A549 (cell line): ENCODE results near the gene COL26A1. TPM values are rescaled to one million over a fixed set of nuclear protein-coding genes. Genes with fewer than 3 reads are reported as not detected.

Experiments
- ATAC-seq, 2 experiments: fragments of 200-7000 bp in 1 of 2; fragments of >200 bp in 1 of 2; cut with Nextera tagmentation in 1 of 2; cut with Tn5 transposase in 1 of 2; 3 replicates each; pipeline versions ENCODE4 v1.8.0 to v1.9.1; 2018 to 2020; ENCODE audit warnings: mild to moderate bottlenecking in 1 of 2, moderate library complexity in 1 of 2
- CTCF ChIA-PET: fragments of 300-600 bp; sonication (Branson Sonifier 250); formaldehyde crosslinking; extraction: SDS; loops from one replicate; lab custom pipeline; 2021; ENCODE audit warnings: antibody characterized with exemption, inconsistent platforms; lab: Yijun Ruan, JAX
- POLR2A ChIA-PET: fragments of 350-600 bp; formaldehyde crosslinking; extraction: SDS; loops from one replicate; lab custom pipeline; 2021; ENCODE audit warnings: antibody characterized with exemption, inconsistent platforms; lab: Yijun Ruan, JAX
- DNase-seq, 2 experiments: peaks; one replicate each; pipeline versions ENCODE4 v3.0.0 to v3.0.0-alpha.2; 2011 to 2016; ENCODE audit warnings: low read depth in 1 of 2, low spot score in 1 of 2
- FAIRE-seq: peaks from 2 replicates; lab custom pipeline; 2011; peaks lifted over from hg19 to GRCh38; lab: Jason Lieb, UNC
- H3K27ac ChIP-seq, 2 experiments: fragments of >200 bp; sonication (Bioruptor Twin); formaldehyde crosslinking; 3 replicates each; pipeline ENCODE4 v1.5.1; 2016 to 2017
- H3K4me1 ChIP-seq: fragments of >200 bp; sonication (Bioruptor Twin); formaldehyde crosslinking; 3 replicates; pipeline ENCODE4 v1.6.1; 2016
- H3K4me2 ChIP-seq: fragments of >200 bp; sonication (Bioruptor Twin); formaldehyde crosslinking; 3 replicates; pipeline ENCODE4 v1.6.1; 2016
- H3K4me3 ChIP-seq: fragments of >200 bp; sonication (Bioruptor Twin); formaldehyde crosslinking; 3 replicates; pipeline ENCODE4 v1.5.1; 2016
- H3K9me3 ChIP-seq: fragments of >200 bp; sonication (Bioruptor Twin); formaldehyde crosslinking; 3 replicates; pipeline ENCODE4 v1.6.1; 2016
- BCL3 ChIP-seq: fragments of >200 bp; sonication (Bioruptor Twin); formaldehyde crosslinking; IDR thresholded peaks from 3 replicates; pipeline ENCODE4 v1.6.1; 2016
- BHLHE40 ChIP-seq: IDR thresholded peaks from 2 replicates; pipeline ENCODE4 v1.6.1; 2012; ENCODE audit warnings: low read depth, low read length, inconsistent platforms
- CEBPB ChIP-seq, 2 experiments: fragments of >200 bp in 1 of 2; sonication (Bioruptor Twin) in 1 of 2; formaldehyde crosslinking in 1 of 2; IDR thresholded peaks; 2 replicates each; pipeline ENCODE4 v1.6.1; 2012 to 2016
- E2F6 ChIP-seq: IDR thresholded peaks from 2 replicates; pipeline ENCODE4 v1.6.1; 2012; ENCODE audit warnings: low read depth, borderline replicate concordance
- FOSB ChIP-seq: fragments of 250-450 bp; sonication (Bioruptor Pico); IDR thresholded peaks from 2 replicates; pipeline ENCODE4 v1.5.0; 2020; ENCODE audit warnings: mild to moderate bottlenecking, moderate library complexity
- FOSL2 ChIP-seq, 2 experiments: fragments of 450-650 bp in 1 of 2; fragments of >200 bp in 1 of 2; sonication (Bioruptor Twin) in 1 of 2; formaldehyde crosslinking; IDR thresholded peaks; 2 replicates each; pipeline versions ENCODE4 v1.5.0 to v1.6.1; 2016 to 2020; ENCODE audit warnings: mild to moderate bottlenecking in 1 of 2, moderate library complexity in 1 of 2
- HOXB5 ChIP-seq: fragments of 250-450 bp; sonication (Bioruptor Pico); IDR thresholded peaks from 2 replicates; pipeline ENCODE4 v1.5.0; 2020; ENCODE audit warnings: mild to moderate bottlenecking, moderate library complexity
- MAFK ChIP-seq: fragments of 450-650 bp; IDR thresholded peaks from 2 replicates; pipeline ENCODE4 v1.6.1; 2014; ENCODE audit not compliant: partially characterized antibody
- MAZ ChIP-seq: fragments of 150-350 bp; IDR thresholded peaks from 2 replicates; pipeline ENCODE4 v1.6.1; 2014; ENCODE audit warnings: antibody characterized with exemption, low read depth, low read length, borderline replicate concordance
- MYC ChIP-seq: IDR thresholded peaks from 2 replicates; pipeline ENCODE4 v1.6.1; 2012; ENCODE audit warnings: mild to moderate bottlenecking, inconsistent platforms, low read length, improper control_type of control experiment, borderline replicate concordance
- NFE2L2 ChIP-seq: fragments of 150-350 bp; conservative IDR thresholded peaks from 2 replicates; pipeline ENCODE4 v1.6.1; 2014; ENCODE audit warnings: low read length
- NPAS2 ChIP-seq: fragments of 250-450 bp; sonication (Bioruptor Pico); IDR thresholded peaks from 2 replicates; pipeline ENCODE4 v1.8.0; 2022; ENCODE audit warnings: mild to moderate bottlenecking, moderate library complexity, borderline replicate concordance
- NR3C1 ChIP-seq: fragments of >200 bp; sonication (Bioruptor Twin); formaldehyde crosslinking; IDR thresholded peaks from 3 replicates; pipeline ENCODE4 v1.6.1; 2017
- RCOR1 ChIP-seq: fragments of 150-350 bp; IDR thresholded peaks from 2 replicates; pipeline ENCODE4 v1.6.1; 2014; ENCODE audit warnings: antibody characterized with exemption, low read length, low read depth
- TFCP2L1 ChIP-seq: fragments of 250-450 bp; sonication (Bioruptor Pico); IDR thresholded peaks from 2 replicates; pipeline ENCODE4 v1.5.0; 2021; ENCODE audit warnings: mild to moderate bottlenecking
- TP53 ChIP-seq: fragments of 250-450 bp; sonication (Bioruptor Pico); IDR thresholded peaks from 2 replicates; pipeline ENCODE4 v1.5.0; 2021; ENCODE audit warnings: mild to moderate bottlenecking, moderate library complexity
- ZC3H11A ChIP-seq: fragments of 450-650 bp; IDR thresholded peaks from 2 replicates; pipeline ENCODE4 v1.6.1; 2014; ENCODE audit warnings: antibody characterized with exemption, mild to moderate bottlenecking
- ZNF302 ChIP-seq: fragments of 250-450 bp; sonication (Bioruptor Pico); IDR thresholded peaks from 2 replicates; pipeline ENCODE4 v1.9.0; 2021; ENCODE audit warnings: inconsistent platforms, mild to moderate bottlenecking, moderate library complexity
- WGBS: methylation state at CpG from one replicate; pipeline ENCODE4 v1.1.6; 2017; ENCODE audit errors: missing lambda C conversion rate; 5-methylcytosine and 5-hydroxymethylcytosine counted together
- polyA plus RNA-seq, 4 experiments: library from polyadenylated mRNA; depleted of rRNA in 3 of 4; stranded (reverse); fragments of >200 nt; fragmentation: RNase III in 1 of 4; extraction: RNeasy Plus Mini Kit Qiagen cat#74134 plus additional on column Dnase treatment in 1 of 4; gene quantifications; 2 replicates in 3 of 4; 3 replicates in 1 of 4; pipeline ENCODE4 v1.2.3, GENCODE V29; 2011 to 2017
- TF ChIP-seq, protein P1 (sequence below): fragments of 250-450 bp; sonication (Bioruptor Pico); IDR thresholded peaks from 2 replicates; pipeline ENCODE4 v1.5.0; 2021; ENCODE audit warnings: mild to moderate bottlenecking, moderate library complexity, borderline replicate concordance
- TF ChIP-seq, protein P2 (sequence below): fragments of >200 bp; sonication (Bioruptor Twin); formaldehyde crosslinking; IDR thresholded peaks from 2 replicates; pipeline ENCODE4 v1.6.1; 2016
- TF ChIP-seq, protein P3 (sequence below): fragments of 150-350 bp; IDR thresholded peaks from 2 replicates; pipeline ENCODE4 v1.6.1; 2014; ENCODE audit warnings: low read depth, mild to moderate bottlenecking, low read length

The COL26A1 gene
- polyA plus RNA-seq, 2 of the 4 experiments (the other 2 are of a cell fraction) = 0.52 to 1.4 TPM

GRCh38 chr7:101333912-101334311 is 28.8 kb upstream of the COL26A1 start:
- Histone ChIP-seq H3K4me2 (no peak overlapping the region), H3K9me3 (no peaks in the 10 kb centered on the region), H3K4me3 (no peak overlapping the region), H3K27ac (no peak overlapping the region), H3K4me1 (no peaks in the 10 kb centered on the region)
- ChIA-PET CTCF (interaction anchor here (0.7 to 2.0 kb wide), 5 partner anchors 77 to 202 kb away, joined by 3 to 4 read pairs (median 3); no protein-coding TSS in a partner anchor), POLR2A (no interaction called here)
- 61% methylated on average over 5 of the region's 5 CpGs for WGBS
- ATAC-seq (no peak), DNase-seq (no peak), FAIRE-seq (no peak)
- TF ChIP-seq TP53 = no peak
- TF ChIP-seq TFCP2L1 (CRISPR knock-in tag) = no peak
- TF ChIP-seq FOSB (CRISPR knock-in tag) = no peak
- no peak for TF ChIP-seq FOSL2 (IDR thresholded peaks at IDR 0.05)
- no peak for TF ChIP-seq FOSL2 (CRISPR knock-in tag; IDR thresholded peaks at IDR 0.05)
- TF ChIP-seq, protein P1, sequence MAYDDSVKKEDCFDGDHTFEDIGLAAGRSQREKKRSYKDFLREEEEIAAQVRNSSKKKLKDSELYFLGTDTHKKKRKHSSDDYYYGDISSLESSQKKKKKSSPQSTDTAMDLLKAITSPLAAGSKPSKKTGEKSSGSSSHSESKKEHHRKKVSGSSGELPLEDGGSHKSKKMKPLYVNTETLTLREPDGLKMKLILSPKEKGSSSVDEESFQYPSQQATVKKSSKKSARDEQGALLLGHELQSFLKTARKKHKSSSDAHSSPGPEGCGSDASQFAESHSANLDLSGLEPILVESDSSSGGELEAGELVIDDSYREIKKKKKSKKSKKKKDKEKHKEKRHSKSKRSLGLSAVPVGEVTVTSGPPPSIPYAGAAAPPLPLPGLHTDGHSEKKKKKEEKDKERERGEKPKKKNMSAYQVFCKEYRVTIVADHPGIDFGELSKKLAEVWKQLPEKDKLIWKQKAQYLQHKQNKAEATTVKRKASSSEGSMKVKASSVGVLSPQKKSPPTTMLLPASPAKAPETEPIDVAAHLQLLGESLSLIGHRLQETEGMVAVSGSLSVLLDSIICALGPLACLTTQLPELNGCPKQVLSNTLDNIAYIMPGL (CRISPR knock-in tag) = no peak
- no peak for TF ChIP-seq BHLHE40
- TF ChIP-seq NFE2L2 = no peak
- TF ChIP-seq ZNF302 (CRISPR knock-in tag) = no peak
- no peak for TF ChIP-seq HOXB5 (CRISPR knock-in tag)
- no peak for TF ChIP-seq NPAS2 (CRISPR knock-in tag)
- TF ChIP-seq MAZ = no peak
- no peak for TF ChIP-seq MAFK
- no peak for TF ChIP-seq CEBPB (IDR thresholded peaks at IDR 0.05)
- no peak for TF ChIP-seq E2F6
- TF ChIP-seq RCOR1 = no peak
- TF ChIP-seq MYC = no peak
- TF ChIP-seq ZC3H11A = no peak
- TF ChIP-seq, protein P2, sequence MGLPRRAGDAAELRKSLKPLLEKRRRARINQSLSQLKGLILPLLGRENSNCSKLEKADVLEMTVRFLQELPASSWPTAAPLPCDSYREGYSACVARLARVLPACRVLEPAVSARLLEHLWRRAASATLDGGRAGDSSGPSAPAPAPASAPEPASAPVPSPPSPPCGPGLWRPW = no peak

- ATAC-seq (no peak), DNase-seq (no peak), FAIRE-seq (no peak)
- ChIA-PET POLR2A (interaction anchor here (1.0 to 1.8 kb wide), 2 partner anchors 19 to 465 kb away, joined by 3 to 7 read pairs; partner anchors contain the start of genes IFT22 and SRRT), CTCF (interaction anchor here (0.5 to 1.9 kb wide), 10 partner anchors 15 to 196 kb away, joined by 3 to 6 read pairs (median 4); partner anchors contain the start of gene COL26A1)
- H3K9me3 ChIP-seq = no peaks in the 10 kb centered on the region
- no peak overlapping the region for H3K4me2 ChIP-seq
- WGBS = 87% methylated on average over 14 of the region's 14 CpGs
- TF ChIP-seq, protein P3, sequence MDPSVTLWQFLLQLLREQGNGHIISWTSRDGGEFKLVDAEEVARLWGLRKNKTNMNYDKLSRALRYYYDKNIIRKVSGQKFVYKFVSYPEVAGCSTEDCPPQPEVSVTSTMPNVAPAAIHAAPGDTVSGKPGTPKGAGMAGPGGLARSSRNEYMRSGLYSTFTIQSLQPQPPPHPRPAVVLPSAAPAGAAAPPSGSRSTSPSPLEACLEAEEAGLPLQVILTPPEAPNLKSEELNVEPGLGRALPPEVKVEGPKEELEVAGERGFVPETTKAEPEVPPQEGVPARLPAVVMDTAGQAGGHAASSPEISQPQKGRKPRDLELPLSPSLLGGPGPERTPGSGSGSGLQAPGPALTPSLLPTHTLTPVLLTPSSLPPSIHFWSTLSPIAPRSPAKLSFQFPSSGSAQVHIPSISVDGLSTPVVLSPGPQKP = no peak
- TF ChIP-seq HOXB5 (CRISPR knock-in tag) (no peak), NR3C1 (no peak), BCL3 (no peak), MAZ (no peak)
- H3K27ac ChIP-seq = no peak overlapping the region
- H3K4me3 ChIP-seq = no peak overlapping the region
- no peaks in the 10 kb centered on the region for H3K4me1 ChIP-seq
Observed at GRCh38 chr7:101340379-101340778, 22.3 kb upstream of the COL26A1 start.
